MM.1S (cell line): ENCODE results near the gene THSD7B.

Experiments used
- EZH2phosphoT487 ChIP-seq: fragments of 300-600 bp; sonication (generic); IDR thresholded peaks from 2 replicates; pipeline ENCODE4 v1.6.1; 2018; ENCODE audit warnings: antibody characterized with exemption, low read length
- TF ChIP-seq, protein P1 (sequence below): fragments of 300-600 bp; sonication (generic); IDR thresholded peaks from 2 replicates; pipeline ENCODE4 v1.5.1; 2016; ENCODE audit warnings: antibody characterized with exemption, low read length, mixed read lengths

DNA sequence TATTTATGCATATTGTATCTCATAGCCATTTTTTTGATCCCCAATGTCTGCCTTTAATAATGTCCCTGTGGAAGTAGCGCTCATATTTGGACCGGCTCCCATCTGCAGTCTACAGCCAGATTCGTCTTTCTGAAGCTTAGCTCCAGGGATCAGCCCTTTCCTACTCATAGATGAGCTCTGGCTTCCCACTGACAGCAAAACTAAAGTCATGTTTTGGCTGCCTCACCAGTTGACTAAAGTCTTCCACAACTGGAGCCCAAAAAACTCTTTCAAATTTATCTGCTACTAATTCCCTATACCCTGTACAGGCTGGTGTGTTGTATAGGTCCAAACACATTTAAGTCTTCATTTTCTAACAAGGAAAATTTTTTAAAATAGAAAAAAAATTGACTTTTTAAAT lies 904.8 kb downstream of the THSD7B start:
- TF ChIP-seq, protein P1, sequence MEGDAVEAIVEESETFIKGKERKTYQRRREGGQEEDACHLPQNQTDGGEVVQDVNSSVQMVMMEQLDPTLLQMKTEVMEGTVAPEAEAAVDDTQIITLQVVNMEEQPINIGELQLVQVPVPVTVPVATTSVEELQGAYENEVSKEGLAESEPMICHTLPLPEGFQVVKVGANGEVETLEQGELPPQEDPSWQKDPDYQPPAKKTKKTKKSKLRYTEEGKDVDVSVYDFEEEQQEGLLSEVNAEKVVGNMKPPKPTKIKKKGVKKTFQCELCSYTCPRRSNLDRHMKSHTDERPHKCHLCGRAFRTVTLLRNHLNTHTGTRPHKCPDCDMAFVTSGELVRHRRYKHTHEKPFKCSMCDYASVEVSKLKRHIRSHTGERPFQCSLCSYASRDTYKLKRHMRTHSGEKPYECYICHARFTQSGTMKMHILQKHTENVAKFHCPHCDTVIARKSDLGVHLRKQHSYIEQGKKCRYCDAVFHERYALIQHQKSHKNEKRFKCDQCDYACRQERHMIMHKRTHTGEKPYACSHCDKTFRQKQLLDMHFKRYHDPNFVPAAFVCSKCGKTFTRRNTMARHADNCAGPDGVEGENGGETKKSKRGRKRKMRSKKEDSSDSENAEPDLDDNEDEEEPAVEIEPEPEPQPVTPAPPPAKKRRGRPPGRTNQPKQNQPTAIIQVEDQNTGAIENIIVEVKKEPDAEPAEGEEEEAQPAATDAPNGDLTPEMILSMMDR = no peak
- TF ChIP-seq EZH2phosphoT487 = no peak
